ENCODE results near the gene IGF2R.

GRCh38 chr6:160004018-160004417 lies 35.1 kb downstream of the IGF2R start:
- TF ChIP-seq POLR2A (IDR thresholded peaks at IDR 0.05; ENCODE audit: low read length) (no peak), GATA1 (IDR thresholded peaks at IDR 0.05; ENCODE audit: low read depth, low read length) (no peak)
